ENCODE data around the gene ZNF737.
A peak's percentile ranks its signal among the peaks of the same experiment; 100 is the strongest.
"Not testable (repeated sequence)": the region's sequence is repeated elsewhere in the genome, so short reads cannot be mapped to it uniquely, and the experiment has no call there.

Gene ZNF737

DNA sequence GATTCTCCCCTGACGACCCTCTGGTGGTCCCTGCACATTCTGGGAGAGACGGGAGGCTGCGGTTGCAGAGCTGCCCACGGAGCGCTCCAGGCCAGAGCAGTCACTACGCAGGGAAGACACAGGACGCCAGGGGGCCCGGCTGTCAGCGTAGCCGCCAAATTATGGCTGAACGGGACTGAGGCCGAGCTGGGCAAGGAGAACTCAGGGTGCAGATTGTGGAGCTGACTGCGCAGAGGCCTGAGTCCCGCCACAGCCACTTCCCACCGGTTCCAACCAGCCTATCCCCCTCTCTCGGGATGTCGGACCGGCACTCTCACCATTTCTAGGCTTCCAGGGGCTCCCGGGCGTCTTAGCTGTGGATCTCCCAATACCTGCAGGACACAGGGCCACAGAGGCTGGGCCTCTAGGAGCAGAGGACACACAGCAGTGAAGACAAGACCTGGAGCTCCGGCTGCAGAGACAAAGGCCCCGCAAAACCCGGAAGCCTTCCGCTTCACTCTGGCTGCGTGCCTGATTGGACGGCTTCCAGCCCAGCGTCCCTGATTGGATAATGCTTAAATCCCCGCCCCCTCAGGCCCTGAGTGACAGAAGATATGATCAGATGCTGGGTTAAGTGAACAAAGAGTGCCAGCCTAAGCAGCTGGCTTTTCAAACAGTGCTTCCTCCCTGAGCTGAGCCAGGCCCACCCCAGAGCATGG is at the start of gene ZNF737:
Gene ZNF737 (minus strand): TSS at position 461 of the 698 bp plus-strand sequence. CDS start 141 bp downstream, at position 320.
- ATAC-seq (peak; percentile 98), DNase-seq (peak; percentile 89)

DNA sequence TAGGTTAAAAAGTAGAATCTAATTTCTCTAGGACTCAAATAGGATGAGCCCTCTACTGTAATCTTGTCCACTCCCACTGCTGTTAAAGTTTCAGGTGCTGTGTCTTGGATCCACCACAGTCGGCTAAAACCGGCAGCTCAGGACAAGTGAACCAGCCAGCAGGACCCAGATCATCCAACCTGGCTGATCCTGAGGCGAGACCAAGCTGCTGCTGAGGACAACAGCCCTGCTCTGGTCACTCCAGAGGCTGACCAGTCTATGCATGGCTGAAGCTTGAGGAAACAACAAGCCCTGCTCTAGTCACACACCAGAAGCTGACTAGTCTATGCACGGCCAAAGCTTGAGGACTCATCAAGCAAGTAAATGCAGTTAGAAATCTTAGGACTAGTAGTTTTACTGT is 49.4 kb upstream of the ZNF737 start:
- not testable (repeated sequence) for ATAC-seq

DNA sequence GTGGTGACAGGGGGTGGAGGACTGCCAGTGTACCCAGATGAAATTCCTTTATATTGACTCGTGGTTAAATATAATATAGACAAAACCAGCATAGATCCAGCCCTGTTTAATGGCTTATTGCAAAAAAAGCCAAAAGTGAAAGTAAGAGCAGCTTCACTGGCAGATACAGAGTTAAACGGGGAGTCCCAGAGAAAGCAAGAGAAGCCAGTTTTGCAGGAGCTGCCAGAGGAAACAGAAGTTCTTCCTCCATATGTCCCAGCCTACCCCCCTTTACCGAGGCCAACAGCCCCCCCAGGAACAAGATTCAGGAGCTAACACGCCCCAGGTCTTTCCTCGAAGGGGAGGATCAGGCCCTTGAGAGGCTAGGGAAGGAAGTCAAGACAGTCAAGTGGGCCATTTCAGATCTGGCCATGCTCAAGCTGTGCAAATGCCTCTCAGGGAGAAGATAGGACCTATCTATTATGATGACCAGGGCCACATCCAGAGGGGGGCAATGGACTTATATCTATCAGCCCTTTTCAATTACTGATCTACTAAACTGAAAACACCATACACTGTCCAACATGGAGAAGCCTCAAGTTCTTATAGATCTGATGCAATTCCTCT is 47.2 kb upstream of the ZNF737 start:
- ATAC-seq = no peak

More for the DNA sequence above, 49.4 kb upstream of the ZNF737 start:
- not testable (repeated sequence) for DNase-seq

DNA sequence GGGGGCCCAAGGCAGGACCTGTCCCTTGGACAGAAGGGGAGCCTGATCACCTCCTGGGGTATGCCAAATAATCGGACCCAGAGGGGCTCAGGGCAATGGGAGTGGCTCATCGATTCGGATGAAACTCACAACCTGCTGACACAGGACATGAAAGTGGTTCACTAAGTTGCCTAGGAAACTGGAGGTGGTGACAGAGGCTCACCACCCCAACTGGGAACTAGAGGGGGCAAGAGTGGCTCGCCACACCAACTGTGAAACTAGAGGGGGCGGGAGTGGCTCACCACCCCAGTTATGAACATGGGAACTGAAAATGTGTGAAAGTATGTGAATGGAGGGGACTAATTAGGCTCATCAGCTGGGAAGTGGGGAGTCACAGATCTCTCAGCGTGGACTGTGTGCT is 46.3 kb upstream of the ZNF737 start:
- ATAC-seq = no peak
- DNase-seq = no peak

More for the DNA sequence above, 47.2 kb upstream of the ZNF737 start:
- no peak for DNase-seq

DNA sequence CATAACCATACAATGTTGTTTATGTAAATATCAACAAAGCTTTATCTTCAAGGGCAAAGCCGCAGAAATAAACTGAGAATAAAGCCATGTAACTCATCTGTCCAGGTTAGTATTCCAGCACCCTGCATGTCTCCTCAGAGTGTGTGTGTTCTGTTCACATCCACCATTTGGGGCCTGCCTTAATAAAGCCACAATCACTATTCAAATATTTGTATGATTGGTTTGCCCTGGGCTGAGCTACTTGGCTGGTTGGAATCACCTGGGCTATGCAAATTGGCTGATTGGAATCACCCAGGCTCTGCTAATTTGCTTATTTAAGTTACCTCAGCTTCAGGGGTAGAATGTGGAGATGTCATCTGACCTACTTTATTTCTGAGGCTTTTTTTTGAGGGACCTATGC is 42.4 kb upstream of the ZNF737 start:
- no peak for ATAC-seq
- no peak for DNase-seq

DNA sequence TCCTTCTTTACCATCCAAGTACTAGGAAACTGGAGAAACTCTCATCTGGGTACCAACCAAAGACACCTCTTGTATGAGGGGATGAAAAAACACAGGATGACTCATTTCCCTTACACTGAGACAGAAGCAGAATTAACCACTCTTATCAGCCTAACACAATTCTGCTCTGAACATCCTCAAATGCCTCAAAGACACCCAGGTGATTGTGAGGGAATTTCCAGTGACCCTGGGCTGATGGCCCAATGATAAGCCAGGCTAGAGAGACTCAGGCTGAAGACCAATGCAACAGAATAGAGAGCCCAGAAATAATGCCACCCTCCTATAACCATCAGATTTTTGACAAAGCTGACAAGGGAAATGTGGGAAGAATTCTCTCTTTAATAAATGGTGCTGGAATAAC is 7.0 kb downstream of the ZNF737 start:
- no peak for ATAC-seq
- DNase-seq = no peak

DNA sequence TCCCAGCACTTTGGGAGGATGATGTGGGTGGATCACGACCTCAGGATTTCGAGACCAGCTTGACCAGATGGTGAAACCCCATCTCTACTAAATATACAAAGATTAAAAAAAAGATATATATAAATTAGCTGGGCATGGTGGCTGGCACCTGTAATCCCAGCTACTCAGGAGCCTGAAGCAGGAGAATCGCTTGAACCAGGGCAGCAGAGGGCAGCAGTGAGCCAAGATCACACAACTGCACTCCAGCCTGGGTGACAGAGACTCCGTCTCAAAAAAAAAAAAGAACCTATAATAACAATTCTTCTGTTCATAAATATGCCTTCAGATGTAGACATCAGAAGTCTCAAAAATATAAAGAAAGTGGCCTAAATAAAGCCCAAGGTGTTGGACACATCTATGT is 7.6 kb downstream of the ZNF737 start:
- ATAC-seq (no peak), DNase-seq (no peak)

DNA sequence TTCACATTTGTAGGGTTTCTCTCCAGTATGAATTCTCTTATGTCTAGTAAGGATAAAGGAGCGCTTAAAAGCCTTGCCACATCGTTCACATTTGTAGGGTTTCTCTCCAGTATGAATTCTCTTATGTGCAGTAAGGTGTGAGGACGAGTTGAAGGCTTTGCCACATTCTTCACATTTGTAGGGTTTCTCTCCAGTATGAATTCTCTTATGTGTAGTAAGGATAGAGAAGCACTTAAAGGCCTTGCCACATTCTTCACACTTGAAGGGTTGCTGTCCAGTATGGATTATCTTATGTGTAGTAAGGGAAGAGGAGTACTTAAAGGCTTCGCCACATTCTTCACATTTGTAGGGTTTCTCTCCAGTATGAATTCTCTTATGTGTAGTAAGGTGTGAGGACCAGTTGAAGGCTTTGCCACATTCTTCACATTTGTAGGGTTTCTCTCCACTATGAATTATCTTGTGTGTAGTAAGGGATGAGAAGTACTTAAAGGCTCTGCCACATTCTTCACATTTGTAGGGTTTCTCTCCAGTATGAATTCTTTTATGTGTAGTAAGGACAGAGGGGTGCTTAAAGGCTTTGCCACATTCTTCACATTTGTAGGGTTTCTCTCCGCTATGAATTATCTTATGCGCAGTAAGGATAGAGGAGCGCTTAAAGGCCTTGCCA is 20.8 kb downstream of the ZNF737 start:
- not testable (repeated sequence) for ATAC-seq, DNase-seq

DNA sequence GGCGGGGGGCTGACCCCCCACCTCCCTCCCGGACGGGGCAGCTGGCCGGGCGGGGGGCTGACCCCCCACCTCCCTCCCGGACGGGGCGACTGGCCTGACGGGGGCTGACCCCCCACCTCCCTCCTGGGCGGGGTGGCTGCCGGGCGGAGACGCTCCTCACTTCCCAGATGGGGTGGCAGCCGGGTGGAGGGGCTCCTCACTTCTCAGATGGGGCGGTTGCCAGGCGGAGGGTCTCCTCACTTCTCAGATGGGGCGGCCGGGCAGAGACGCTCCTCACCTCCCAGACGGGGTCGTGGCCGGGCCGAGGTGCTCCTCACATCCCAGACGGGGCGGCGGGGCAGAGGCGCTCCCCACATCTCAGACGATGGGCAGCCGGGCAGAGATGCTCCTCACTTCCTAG is 35.3 kb downstream of the ZNF737 start:
- not testable (repeated sequence) for DNase-seq, ATAC-seq

DNA sequence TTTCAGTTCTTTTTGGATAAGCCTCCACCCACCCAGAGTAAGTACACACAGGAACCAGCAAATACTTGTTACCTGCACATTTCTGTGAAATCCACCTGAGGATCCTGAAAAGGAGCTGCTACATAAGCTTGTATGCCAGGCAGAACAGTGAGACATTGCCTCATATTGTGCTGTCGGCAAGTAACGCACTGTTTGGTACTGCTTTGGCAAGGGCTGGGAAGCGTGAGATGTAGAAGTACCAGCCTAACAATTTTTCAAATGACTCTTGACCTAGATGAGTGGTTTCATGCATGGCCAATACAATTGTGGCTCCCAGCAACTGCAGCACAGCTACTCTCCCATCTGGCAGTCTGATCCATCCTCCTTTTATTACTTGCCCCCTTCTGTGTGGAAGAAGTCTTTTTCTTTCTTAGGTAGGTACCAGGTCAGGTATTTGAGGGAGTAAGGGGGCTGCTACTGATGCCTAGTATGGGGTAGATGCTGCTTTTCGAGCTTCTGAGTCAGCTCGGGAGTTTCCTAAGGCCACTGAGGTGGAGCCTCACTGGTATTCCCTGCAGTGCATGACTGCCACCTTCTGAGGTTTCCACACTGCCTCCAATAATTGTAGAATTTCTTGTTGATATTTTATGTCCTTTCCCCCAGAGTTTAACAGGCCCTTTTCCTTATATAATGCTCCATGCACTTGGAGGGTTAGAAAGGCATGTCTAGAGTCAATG is 52.2 kb downstream of the ZNF737 start:
- DNase-seq = no peak
- no peak for ATAC-seq

DNA sequence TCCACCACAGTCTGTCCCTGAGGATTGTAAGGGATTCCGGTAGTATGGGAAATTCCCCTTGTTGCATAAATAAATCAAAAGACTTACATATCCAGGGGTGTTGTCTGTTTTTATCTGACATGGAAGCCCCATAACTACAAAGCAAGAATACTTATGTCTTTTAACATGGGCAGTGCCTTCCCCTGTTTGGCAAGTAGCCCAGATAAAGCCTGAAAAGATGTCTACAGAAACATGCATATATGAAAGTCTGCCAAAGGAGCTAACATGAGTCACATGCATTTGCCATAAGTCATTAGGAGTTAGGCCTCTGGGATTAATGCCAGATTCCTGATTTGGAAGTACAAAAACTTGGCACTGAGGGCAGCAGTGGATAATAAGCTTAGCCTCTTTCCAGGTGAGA is 62.1 kb downstream of the ZNF737 start:
- ATAC-seq = no peak
- DNase-seq = no peak
